GM12878 (cell line): Measurements from ENCODE around the gene C17orf50. TPM values are rescaled to one million over a fixed set of nuclear protein-coding genes. Genes with fewer than 3 reads are reported as not detected.

Experiments used
- ATAC-seq: fragments of 200-7000 bp; cut with Tn5 transposase; 3 replicates; pipeline ENCODE4 v1.9.1; 2020; ENCODE audit warnings: mild to moderate bottlenecking, moderate library complexity
- BruUV-seq: library from RNA; stranded (reverse); fragments of 400-500 nt; replicated peaks from 2 replicates; lab custom pipeline; 2021; lab: Mats Ljungman, UMichigan
- CTCF ChIA-PET: fragments of 300-600 bp; sonication (Branson Sonifier 250); formaldehyde crosslinking; extraction: SDS; loops from one replicate; lab custom pipeline; 2021; ENCODE audit warnings: inconsistent platforms; lab: Yijun Ruan, JAX
- POLR2A ChIA-PET: fragments of 350-600 bp; formaldehyde crosslinking; extraction: SDS; loops from one replicate; lab custom pipeline; 2021; ENCODE audit warnings: inconsistent platforms; lab: Charles Lee
- RAD21 ChIA-PET: fragments of 300-600 bp; sonication (Branson Sonifier 250); formaldehyde crosslinking; loops from one replicate; lab custom pipeline; 2023; ENCODE audit warnings: antibody characterized with exemption; ENCODE audit not compliant: unreplicated experiment; lab: Charles Lee
- SMC1A ChIA-PET: fragments of 300-600 bp; sonication (Branson Sonifier 250); formaldehyde crosslinking; loops from one replicate; lab custom pipeline; 2023; ENCODE audit not compliant: unreplicated experiment, uncharacterized antibody; lab: Charles Lee
- DNase-seq: peaks from one replicate; pipeline ENCODE4 v3.0.0-alpha.2; 2011; ENCODE audit warnings: low read depth, low spot score
- FAIRE-seq: peaks from 3 replicates; lab custom pipeline; 2011; peaks lifted over from hg19 to GRCh38; lab: Jason Lieb, UNC
- H2AFZ ChIP-seq: 2 replicates; pipeline ENCODE4 v1.6.0; 2011; ENCODE audit warnings: low read depth, low read length, control low read depth; ENCODE audit not compliant: control insufficient read depth
- H3K27ac ChIP-seq: 2 replicates; pipeline ENCODE4 v1.5.1; 2011; ENCODE audit warnings: control low read depth; ENCODE audit not compliant: control insufficient read depth, insufficient read depth
- H3K27me3 ChIP-seq, 2 experiments: replicated peaks in 1 of 2; 2 replicates each; pipeline versions ENCODE4 v1.6.0 to v1.6.1; 2011; ENCODE audit warnings: low read length in 1 of 2; ENCODE audit not compliant: control insufficient read depth in 2 of 2, insufficient read depth in 2 of 2
- H3K36me3 ChIP-seq, 2 experiments: 2 replicates each; pipeline ENCODE4 v1.5.1; 2011; ENCODE audit warnings: low read length in 1 of 2; ENCODE audit not compliant: control insufficient read depth in 2 of 2, insufficient read depth in 2 of 2
- H3K4me1 ChIP-seq: 2 replicates; pipeline ENCODE4 v1.6.1; 2011; ENCODE audit warnings: mild to moderate bottlenecking, low read length, moderate library complexity, mixed read lengths; ENCODE audit not compliant: control insufficient read depth, insufficient read depth
- H3K4me2 ChIP-seq: 2 replicates; pipeline ENCODE4 v1.6.0; 2011; ENCODE audit warnings: control low read depth; ENCODE audit not compliant: control insufficient read depth, insufficient read depth
- H3K4me3 ChIP-seq: fragments of 200-600 bp; sonication (generic); 2 replicates; pipeline ENCODE4 v1.5.1; 2016
- H3K79me2 ChIP-seq: 2 replicates; pipeline ENCODE4 v1.6.0; 2011; ENCODE audit warnings: low read length; ENCODE audit not compliant: control insufficient read depth, insufficient read depth
- H3K9ac ChIP-seq: 2 replicates; pipeline ENCODE4 v1.8.0; 2011; ENCODE audit warnings: low read length, control low read depth, mixed read lengths; ENCODE audit not compliant: control insufficient read depth, insufficient read depth
- H3K9me3 ChIP-seq: replicated peaks from 3 replicates; pipeline ENCODE4 v1.5.1; 2011; ENCODE audit warnings: mild to moderate bottlenecking, low read length; ENCODE audit not compliant: control insufficient read depth, insufficient read depth
- H4K20me1 ChIP-seq: 2 replicates; pipeline ENCODE4 v1.6.0; 2011; ENCODE audit not compliant: control insufficient read depth, insufficient read depth
- ASH2L ChIP-seq: fragments of 300-600, 200-600 bp; sonication (generic); IDR thresholded peaks from 2 replicates; pipeline ENCODE4 v1.6.1; 2017; ENCODE audit warnings: low read depth, mild to moderate bottlenecking, borderline replicate concordance
- BHLHE40 ChIP-seq, 2 experiments: fragments of 450-650 bp in 1 of 2; IDR thresholded peaks; 2 replicates each; pipeline ENCODE4 v1.6.1; 2011 to 2017; ENCODE audit warnings: low read depth in 2 of 2, borderline replicate concordance in 1 of 2, improper control_type of control experiment in 1 of 2, low read length in 1 of 2, mild to moderate bottlenecking in 1 of 2
- CHD1 ChIP-seq: IDR thresholded peaks from 2 replicates; pipeline ENCODE4 v1.6.1; 2012; ENCODE audit warnings: low read depth, low read length, improper control_type of control experiment
- EZH2 ChIP-seq: IDR thresholded peaks from 2 replicates; pipeline ENCODE4 v1.6.1; 2012; ENCODE audit warnings: low read depth, mild to moderate bottlenecking, control low read depth, inconsistent platforms, low read length, borderline replicate concordance; ENCODE audit not compliant: control insufficient read depth
- MTA2 ChIP-seq: fragments of 450-650 bp; IDR thresholded peaks from 2 replicates; pipeline ENCODE4 v1.6.1; 2016; ENCODE audit warnings: low read depth, mild to moderate bottlenecking, moderate library complexity
- NBN ChIP-seq: fragments of 450-650 bp; IDR thresholded peaks from 2 replicates; pipeline ENCODE4 v1.6.1; 2016
- NR2C1 ChIP-seq: fragments of 450-650 bp; IDR thresholded peaks from 2 replicates; pipeline ENCODE4 v1.6.1; 2017; ENCODE audit warnings: antibody characterized with exemption, mild to moderate bottlenecking, moderate library complexity
- POLR2AphosphoS2 ChIP-seq: IDR thresholded peaks from 2 replicates; pipeline ENCODE4 v1.6.1; 2011; ENCODE audit warnings: low read depth, mild to moderate bottlenecking, low read length, improper control_type of control experiment, moderate library complexity
- TBL1XR1 ChIP-seq: IDR thresholded peaks from 2 replicates; pipeline ENCODE4 v1.6.1; 2012; ENCODE audit warnings: low read depth, low read length, improper control_type of control experiment
- WGBS: methylation state at CpG from one replicate; pipeline ENCODE4 v1.1.6; 2016; ENCODE audit warnings: low lambda C conversion rate; ENCODE audit not compliant: insufficient replicate concordance, insufficient coverage; ENCODE audit errors: missing lambda C conversion rate; 5-methylcytosine and 5-hydroxymethylcytosine counted together
- in situ Hi-C: fragments of 300-500 bp; cut with MboI; formaldehyde crosslinking; loops from 9 replicates; pipeline ENCODE4 v1.14.3; 2018; ENCODE audit warnings: mixed read lengths
- intact Hi-C: fragments of 100-400 bp; cut with micrococcal nuclease; formaldehyde crosslinking; loops from one replicate; pipeline ENCODE4 v1.14.2; 2022; ENCODE audit not compliant: unreplicated experiment
- polyA plus RNA-seq, 11 experiments: library from polyadenylated mRNA; depleted of rRNA in 4 of 11; unstranded in 6 of 11; stranded (reverse) in 5 of 11; fragments of >200 nt; fragmentation: Nextera tagmentation in 4 of 11; fragmentation: Illumina TruSeq in 1 of 11; extraction: Ambion mirVana in 4 of 11; extraction: Trizol in 1 of 11; gene quantifications; 1 replicate in 1 of 11; 2 replicates in 10 of 11; pipeline versions ENCODE4 v1.2.1 to v1.2.3, GENCODE V29; 2011 to 2016; ENCODE audit warnings: inconsistent platforms in 2 of 11, missing spikeins in 2 of 11, low read depth in 1 of 11
- total RNA-seq, 4 experiments: library from RNA; depleted of rRNA in 3 of 4; stranded (reverse); fragments of >200 nt in 3 of 4; fragmentation: Illumina TruSeq in 1 of 4; extraction: Trizol in 1 of 4; gene quantifications; 2 replicates each; pipeline versions ENCODE4 v1.2.1 to v1.2.3, GENCODE V29; 2013 to 2021
- TF ChIP-seq, protein P1 (sequence below): IDR thresholded peaks from 2 replicates; pipeline ENCODE4 v1.6.1; 2012; ENCODE audit warnings: low read depth, low read length, improper control_type of control experiment
- TF ChIP-seq, protein P2 (sequence below): IDR thresholded peaks from 2 replicates; pipeline ENCODE4 v1.6.1; 2011; ENCODE audit warnings: borderline replicate concordance, low read depth, mild to moderate bottlenecking, moderate library complexity, mixed read lengths, low read length; ENCODE audit not compliant: insufficient read depth; ENCODE audit errors: extremely low read length

Gene C17orf50
- total and polyA plus RNA-seq, 10 of the 15 experiments (the other 5 are each of a cell fraction or from before 2014, with no cell fraction given) = 0.16 TPM; not detected in 9

DNA sequence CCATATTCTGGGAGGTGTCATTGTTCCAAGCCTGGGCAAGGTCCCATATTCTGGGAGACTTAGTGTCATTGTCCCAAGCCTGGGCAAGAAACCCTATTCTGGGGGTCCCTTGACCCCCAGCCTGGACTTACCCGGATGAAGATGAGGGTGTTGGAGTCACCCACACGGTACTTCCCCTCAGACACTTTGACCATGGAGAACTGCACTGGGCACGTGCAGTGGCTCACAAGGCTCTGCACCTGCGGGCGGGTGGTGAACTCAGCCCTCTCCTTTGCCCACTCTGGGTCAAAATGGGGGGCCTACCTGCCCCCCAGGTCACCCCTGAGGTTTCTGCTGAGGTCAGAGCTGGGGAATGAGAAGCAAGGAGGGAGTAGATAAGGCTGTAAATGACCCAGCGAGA lies 11.7 kb upstream of the C17orf50 start:
- no peak for DNase-seq
- no peak overlapping the region for H2AFZ ChIP-seq
- no peak for ATAC-seq
- no peaks in the 10 kb centered on the region for H3K36me3 ChIP-seq
- TF ChIP-seq ASH2L (no peak), BHLHE40 (IDR thresholded peaks at IDR 0.05; ENCODE audit: borderline replicate concordance in 1 of 2, low read depth in 2 of 2, low read length in 1 of 2) (peak in 1 of 2 experiments; percentile 30; a peak in 1 of 4 replicates)
- TF ChIP-seq, all 136 proteins: peak for 1
- FAIRE-seq = no peak
- no peak overlapping the region for H3K9ac ChIP-seq
- no peaks in the 10 kb centered on the region for H3K79me2 ChIP-seq
- no TSS peak for BruUV-seq
- intact Hi-C loops = loop anchor here (5.0 to 10.0 kb wide), 2 partner anchors 192 to 1324 kb away; no protein-coding TSS in a partner anchor
- 63% methylated on average over 6 of the region's 6 CpGs for WGBS
- H3K4me2 ChIP-seq = no peak overlapping the region
- no peaks in the 10 kb centered on the region for H3K9me3 ChIP-seq
- H4K20me1 ChIP-seq = no peaks in the 10 kb centered on the region
- ChIA-PET SMC1A (interaction anchor here (0.9 to 2.6 kb wide), 3 partner anchors 105 to 211 kb away, joined by 3 to 33 read pairs (median 3); partner anchors contain the start of gene SLFN12L), POLR2A (no interaction called here), CTCF (interaction anchor here (1.1 to 6.0 kb wide), 10 partner anchors 12 to 579 kb away, joined by 3 to 116 read pairs (median 6); partner anchors contain the start of genes C17orf50 and RASL10B), RAD21 (interaction anchor here (4.5 kb wide), 1 partner anchor 136 kb away, joined by 55 read pairs; no protein-coding TSS in a partner anchor)
- no peaks in the 10 kb centered on the region for H3K4me1 ChIP-seq
- H3K4me3 ChIP-seq = no peak overlapping the region
- in situ Hi-C loops = loop anchor here (5.0 to 10.0 kb wide), 3 partner anchors 142 to 584 kb away; no protein-coding TSS in a partner anchor
- no peak overlapping the region for H3K27ac ChIP-seq
- peaks cover 2 to 6% of the 10 kb centered on the region in 2 experiments; a peak in 3 of 4 replicates for H3K27me3 ChIP-seq

DNA sequence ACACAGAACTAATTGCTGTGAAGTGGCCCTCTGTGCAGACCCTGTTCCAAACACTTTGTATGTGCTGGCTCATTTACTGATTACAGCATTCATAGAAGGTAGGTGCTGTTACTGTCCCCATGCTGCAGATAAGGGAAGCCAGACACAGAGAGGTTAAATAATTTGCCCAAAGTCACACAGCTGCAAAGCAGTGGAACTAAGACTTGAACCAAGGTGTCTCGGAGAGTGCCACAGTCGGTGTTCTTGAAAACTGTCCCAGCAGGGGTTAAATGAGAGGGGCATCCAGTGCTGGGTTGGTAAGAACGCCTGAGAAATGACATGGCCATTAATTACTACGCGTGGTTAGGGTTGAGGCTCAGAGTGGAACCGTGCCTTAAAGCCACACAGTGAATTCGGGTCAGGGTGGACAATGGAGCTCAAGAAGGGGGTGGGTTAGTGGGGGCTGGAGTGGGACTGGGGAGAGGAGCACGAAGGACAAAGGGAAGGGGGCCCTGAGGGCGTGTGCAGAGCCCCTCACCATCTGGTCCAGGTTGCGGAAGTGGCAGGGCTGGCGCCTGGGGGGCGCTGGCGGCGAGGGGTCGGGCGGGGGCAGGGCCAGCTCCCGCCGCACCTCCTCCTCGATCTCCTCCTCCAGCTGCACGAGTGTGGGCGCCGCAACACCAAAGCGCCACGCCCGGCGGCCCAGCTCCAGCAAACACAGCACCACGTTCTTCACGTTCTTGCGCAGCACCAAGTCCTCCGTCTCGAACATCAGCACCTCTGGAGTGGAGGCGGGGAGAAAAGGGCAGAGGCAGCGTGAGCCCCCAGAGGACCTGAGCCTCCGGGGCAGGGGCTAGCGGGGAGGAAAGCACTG lies 10.9 kb upstream of the C17orf50 start:
- RAD21 ChIA-PET = interaction anchor here (0.6 to 4.5 kb wide), 3 partner anchors 42 to 195 kb away, joined by 4 to 55 read pairs (median 5); no protein-coding TSS in a partner anchor
- no peak for DNase-seq
- POLR2A ChIA-PET = no interaction called here
- H3K79me2 ChIP-seq = no peaks in the 10 kb centered on the region
- no peak overlapping the region for H3K4me3 ChIP-seq
- H3K4me2 ChIP-seq = no peak overlapping the region
- CTCF ChIA-PET = interaction anchor here (1.1 to 2.3 kb wide), 4 partner anchors 14 to 136 kb away, joined by 3 to 9 read pairs (median 6); no protein-coding TSS in a partner anchor
- H3K9me3 ChIP-seq = no peaks in the 10 kb centered on the region
- FAIRE-seq = no peak
- 14% methylated on average over 24 of the region's 35 CpGs for WGBS
- ATAC-seq = no peak
- H4K20me1 ChIP-seq = no peaks in the 10 kb centered on the region
- SMC1A ChIA-PET = interaction anchor here (0.9 kb wide), 1 partner anchor 106 kb away, joined by 3 read pairs; no protein-coding TSS in a partner anchor
- no peak overlapping the region for H3K27ac ChIP-seq
- no peaks in the 10 kb centered on the region for H3K36me3 ChIP-seq
- H3K27me3 ChIP-seq = peaks cover 2 to 6% of the 10 kb centered on the region in 2 experiments; a peak in 3 of 4 replicates
- no TSS peak for BruUV-seq
- no peak overlapping the region for H3K9ac ChIP-seq
- H2AFZ ChIP-seq = no peak overlapping the region
- intact Hi-C loops (loop anchor here (5.0 to 10.0 kb wide), 2 partner anchors 192 to 1325 kb away; no protein-coding TSS in a partner anchor), in situ Hi-C loops (loop anchor here (5.0 to 10.0 kb wide), 3 partner anchors 142 to 585 kb away; no protein-coding TSS in a partner anchor)
- H3K4me1 ChIP-seq = no peaks in the 10 kb centered on the region
- TF ChIP-seq TBL1XR1 (no peak), MTA2 (no peak), NBN (no peak), POLR2AphosphoS2 (no peak), CHD1 (no peak), NR2C1 (no peak), EZH2 (no peak)
- TF ChIP-seq, protein P1, sequence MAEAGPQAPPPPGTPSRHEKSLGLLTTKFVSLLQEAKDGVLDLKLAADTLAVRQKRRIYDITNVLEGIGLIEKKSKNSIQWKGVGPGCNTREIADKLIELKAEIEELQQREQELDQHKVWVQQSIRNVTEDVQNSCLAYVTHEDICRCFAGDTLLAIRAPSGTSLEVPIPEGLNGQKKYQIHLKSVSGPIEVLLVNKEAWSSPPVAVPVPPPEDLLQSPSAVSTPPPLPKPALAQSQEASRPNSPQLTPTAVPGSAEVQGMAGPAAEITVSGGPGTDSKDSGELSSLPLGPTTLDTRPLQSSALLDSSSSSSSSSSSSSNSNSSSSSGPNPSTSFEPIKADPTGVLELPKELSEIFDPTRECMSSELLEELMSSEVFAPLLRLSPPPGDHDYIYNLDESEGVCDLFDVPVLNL = no peak
- TF ChIP-seq, protein P2, sequence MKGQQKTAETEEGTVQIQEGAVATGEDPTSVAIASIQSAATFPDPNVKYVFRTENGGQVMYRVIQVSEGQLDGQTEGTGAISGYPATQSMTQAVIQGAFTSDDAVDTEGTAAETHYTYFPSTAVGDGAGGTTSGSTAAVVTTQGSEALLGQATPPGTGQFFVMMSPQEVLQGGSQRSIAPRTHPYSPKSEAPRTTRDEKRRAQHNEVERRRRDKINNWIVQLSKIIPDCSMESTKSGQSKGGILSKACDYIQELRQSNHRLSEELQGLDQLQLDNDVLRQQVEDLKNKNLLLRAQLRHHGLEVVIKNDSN = no peak
